NCI-H2171 (cell line): Measurements from ENCODE around the gene RYR2.
A peak's percentile ranks its signal among the peaks of the same experiment; 100 is the strongest.

ENCODE experiments used
- DNase-seq: peaks from one replicate; lab custom pipeline; 2025; lab: John Stamatoyannopoulos, UW

The RYR2 gene

DNA sequence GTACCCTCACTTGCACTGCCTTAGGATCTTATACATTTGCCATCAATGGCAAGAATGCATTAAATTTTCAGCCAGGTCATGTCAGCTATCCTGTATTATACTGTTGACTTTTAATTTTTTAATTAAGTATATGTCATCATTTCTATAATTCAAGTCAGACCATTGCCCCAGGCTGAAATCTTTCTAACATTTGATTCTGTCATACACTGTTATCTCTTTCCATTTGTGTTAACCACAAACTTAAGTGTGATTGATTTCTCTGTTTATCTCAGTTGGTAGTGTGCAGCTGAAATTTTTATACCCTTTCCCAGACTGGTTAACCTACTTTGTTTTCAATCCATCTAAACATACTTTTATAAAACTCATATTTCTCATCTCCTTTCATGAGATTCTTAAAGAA, 695.5 kb downstream of the RYR2 start:
- DNase-seq, result no peak

DNA sequence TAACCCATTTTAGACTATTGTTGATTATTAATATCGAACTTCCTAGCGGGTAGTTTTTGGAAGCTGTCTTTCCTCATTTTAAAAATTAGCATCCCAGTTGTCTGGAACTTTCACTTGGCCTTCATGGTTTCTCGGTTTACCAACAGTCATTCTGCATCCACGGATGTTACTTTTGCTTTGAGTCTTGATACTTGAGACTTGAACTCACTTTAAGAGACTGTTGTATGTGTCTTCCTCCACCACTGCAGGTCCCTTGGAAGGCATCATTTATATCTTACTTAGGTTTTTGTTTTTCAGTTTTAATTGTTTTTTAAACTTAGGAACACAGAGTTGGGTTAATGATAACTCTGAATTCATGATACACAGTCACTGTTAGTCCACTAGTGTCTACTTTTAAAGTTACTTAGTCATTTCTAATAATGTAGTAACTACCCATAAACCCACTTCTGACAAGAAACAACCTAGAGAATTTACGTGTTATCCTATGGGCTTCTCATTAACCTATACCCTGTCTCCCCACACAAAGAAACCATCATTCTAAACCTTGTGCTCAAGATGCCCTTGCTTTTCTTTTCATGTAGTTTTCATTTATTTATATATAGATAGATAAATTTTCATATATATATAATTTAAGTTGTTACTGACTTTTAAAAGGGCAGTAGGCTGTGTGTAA, 696.1 kb downstream of the RYR2 start:
- DNase-seq, result no peak

DNA sequence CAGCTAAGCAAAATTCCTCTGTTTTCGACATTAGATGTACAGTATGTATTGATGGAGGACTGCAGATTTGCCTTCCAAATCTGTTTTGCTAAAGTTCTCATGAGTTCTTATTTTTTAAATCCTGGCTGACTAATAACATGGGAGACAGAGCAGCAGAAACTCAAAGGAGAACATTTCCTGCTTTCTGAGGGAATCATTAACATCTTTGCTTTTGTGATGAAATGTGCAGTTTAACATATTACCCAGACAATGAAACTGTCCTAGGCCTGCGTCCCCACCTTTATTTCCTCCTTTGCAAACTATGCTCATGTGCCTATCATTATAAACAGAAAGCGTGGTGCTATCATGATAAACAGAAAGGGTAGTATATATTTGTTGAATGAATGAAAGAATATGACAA, 698.9 kb downstream of the RYR2 start:
- no peak for DNase-seq

DNA sequence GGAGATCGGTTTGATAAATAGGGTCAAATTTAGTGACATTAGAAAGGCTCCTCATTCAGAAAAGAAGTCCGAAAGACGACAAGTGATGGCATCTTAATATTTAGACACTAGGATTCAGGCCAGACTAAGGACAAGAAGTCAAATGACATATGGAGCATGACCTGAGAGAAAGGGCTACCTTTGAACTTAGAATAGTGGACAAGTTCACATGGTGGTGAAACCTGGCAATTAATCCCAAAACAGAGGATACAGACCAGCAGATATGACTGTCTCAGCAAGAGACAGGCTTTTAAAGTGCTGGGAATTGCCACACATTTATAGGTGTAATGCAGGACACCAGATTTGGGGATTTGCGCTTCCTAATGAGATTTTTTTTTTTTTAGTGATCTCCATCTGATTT, 703.6 kb downstream of the RYR2 start:
- DNase-seq, result no peak

DNA sequence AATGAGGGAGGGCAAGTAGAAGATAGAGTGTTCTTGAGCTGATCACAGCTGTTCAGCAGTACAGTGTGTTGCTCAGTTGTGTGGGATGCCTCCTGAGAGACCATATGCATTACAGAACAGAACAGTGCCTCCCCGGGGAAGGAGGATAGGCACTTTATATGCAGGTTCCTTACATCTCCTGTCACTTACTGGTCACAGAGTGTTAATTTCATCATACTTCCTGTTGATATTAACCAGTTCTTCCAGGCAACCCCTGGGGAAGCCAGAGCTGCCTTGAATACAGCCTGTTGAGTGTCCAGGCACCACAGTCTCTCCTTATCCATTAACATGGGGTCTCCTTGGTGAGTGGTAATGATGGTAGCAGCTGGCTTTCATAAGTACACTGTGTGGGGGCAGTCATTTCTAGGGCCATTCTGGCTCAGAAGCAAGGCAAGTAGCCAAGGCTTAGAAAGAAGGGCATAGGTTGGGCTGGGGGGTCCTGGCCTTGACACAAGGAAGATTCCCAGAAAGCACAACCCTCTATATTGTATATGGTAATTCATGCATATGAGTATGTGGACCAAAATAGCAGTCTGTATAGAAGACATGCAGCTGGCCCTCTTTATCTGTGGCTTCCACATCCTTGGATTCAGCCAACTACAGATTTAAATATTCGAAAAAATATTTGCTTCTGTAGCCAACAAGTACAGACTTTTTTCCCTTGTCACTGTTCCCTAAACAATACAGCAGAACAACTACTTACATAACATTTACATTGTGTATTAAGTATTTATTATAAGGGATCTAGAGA, 706.4 kb downstream of the RYR2 start:
- no peak for DNase-seq

DNA sequence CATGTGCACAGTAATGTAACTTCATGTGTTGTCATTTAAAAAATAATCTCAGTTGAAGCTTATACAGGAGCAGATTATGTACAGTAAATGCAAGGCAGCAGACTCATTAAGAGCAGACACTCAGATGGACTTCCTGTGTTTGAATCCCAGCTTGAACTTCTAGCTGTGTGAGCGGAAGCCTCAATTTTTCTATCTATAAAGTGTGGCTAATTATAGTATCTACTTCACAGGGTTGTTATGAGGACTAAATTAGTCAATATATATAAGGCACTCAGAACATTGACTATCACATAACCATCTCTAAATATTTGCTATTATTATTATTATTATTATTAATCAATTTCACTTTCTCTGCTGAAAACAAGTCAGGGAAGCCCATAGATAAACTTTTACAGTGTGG, 707.1 kb downstream of the RYR2 start:
- no peak for DNase-seq

DNA sequence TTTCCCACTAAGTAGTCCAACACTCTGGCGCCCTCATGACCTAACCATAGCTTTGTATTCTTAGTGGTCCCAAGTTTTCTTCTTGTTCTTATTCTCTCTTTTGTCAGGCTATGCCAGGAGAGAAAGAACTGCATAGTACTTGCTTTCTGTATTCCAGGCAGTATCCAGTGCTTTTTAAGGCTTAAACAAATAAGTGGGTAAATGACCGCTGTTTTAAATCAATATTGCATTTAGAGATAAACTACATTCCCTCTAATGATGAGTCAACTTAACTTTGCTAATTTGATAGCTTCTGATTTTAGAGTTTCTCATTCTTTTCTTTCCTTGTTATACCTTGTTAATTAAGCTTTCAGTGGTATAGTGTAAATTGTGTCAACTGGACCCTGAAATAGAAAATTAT, 709.1 kb downstream of the RYR2 start:
- DNase-seq, result no peak

DNA sequence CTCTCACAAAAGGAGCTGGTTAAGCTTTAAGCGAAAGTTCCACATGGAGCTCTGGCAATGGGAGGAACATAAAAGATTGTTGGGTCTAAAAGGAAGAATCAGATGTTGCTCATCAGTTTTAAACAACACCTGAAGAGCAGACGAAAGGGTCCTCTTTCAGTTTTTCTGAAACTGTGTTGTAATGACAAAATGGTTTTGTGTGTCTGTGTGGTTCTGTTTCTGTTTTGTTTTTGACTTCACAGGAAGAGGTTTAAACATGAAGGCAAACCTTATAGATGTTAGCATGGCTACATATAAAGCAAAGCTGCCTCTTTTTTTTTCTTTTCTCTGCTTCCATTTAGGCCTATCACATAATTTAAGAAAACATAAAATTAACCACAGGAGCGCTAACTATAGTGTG, 712.6 kb downstream of the RYR2 start:
- DNase-seq, result no peak

DNA sequence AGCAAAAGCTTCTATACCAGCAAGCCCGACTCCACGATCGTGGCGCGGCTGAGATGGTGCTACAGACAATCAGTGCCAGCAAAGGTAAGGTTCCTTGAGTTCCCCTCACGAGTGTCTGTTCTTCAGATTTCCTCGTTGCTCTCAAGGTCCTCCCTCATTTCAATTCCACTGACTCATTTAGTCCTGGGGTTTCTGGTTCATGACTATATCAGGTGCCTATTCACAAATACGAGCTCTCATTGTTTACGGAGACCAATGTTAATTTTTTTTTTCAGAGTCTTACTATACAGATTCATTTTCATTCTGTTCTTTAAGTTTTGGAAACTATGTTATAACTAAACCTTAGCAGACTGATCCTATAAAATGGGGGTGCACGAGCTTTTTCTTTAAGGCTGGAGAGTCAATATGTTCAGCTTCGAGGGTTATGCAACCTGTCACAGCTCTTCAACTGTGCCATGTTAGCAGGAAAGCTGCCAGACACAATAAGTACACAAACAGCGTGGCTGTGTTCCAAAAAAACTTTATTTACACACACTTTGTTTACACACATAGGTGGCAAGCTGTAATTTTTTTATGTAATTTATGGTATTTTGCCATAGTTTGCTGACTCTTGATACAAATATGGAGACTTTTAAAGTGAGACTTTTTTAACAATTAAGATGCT, 714.5 kb downstream of the RYR2 start:
- peak; percentile 29 for DNase-seq

DNA sequence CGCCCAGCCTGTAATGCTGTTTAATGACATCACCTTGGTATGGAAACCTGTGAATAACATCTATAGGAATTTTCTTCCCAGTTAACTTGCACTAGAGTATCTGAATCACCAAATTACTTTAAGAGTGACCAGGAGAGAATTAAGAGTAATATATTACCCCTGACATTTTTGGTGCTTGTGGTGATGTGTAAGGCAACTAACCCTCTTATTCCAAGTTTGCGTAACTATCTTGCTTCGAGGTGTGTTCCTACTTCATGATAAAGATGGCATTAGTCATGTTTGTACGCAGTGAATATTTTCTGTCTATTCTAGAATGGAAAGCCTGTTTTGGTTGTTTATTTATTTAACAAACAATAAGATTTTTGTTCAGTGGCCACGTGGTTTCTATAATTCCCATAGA, 717.4 kb downstream of the RYR2 start:
- no peak for DNase-seq

DNA sequence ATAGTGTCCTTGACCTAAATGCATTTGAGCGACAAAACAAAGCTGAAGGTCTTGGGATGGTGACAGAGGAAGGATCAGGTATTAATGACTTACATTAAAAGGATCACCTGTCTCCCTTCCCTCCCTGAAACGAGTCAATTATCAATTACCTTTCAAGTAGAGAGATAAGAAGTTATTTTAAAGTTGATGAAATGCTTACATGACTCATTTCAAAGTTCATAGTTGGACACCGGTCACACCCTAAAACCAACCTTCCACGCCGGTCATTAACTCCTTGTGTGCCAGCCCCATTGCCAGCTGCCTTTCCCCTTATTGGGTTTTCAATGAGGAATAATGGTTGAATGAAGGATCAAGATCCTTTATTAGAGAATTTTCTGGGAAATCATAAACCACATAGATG, 719.0 kb downstream of the RYR2 start:
- DNase-seq, result no peak

DNA sequence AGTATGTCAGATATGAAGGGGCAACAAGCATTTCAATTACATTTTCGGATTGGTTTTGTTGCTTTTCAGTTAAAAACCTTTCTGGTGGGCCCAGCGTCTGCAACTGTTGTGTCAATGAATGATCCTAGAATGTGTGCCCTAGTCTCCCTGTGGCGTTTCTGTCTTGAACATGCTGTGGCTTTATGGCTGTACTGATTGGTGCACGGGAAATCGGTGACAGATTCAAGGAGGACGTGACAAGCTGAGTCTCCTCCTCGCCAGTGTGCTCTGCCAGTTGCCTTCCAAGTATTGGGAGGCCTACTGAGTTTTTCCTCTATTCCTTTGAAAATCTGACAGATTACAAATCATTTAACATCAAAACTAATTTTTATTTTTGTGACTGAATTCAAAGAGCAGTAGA, 721.2 kb downstream of the RYR2 start:
- no peak for DNase-seq

DNA sequence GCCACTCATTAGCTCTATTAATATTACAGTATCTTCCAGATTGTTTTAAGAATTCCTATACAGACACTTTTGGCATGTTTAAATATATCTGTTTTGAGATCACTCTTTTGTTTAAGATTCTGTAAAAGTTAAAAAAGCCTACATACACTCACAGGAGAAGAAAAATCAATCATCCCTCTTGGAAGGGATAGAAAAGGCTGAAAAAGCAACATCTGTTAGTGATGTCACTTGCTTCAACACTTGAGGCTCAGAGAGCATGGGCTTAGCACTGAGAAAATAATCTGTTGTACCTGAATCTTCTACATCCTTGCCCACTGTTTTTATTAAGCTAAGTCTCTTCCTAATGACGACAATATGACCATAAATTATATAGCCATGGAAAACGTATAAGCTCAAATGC, 721.8 kb downstream of the RYR2 start:
- DNase-seq, result no peak

DNA sequence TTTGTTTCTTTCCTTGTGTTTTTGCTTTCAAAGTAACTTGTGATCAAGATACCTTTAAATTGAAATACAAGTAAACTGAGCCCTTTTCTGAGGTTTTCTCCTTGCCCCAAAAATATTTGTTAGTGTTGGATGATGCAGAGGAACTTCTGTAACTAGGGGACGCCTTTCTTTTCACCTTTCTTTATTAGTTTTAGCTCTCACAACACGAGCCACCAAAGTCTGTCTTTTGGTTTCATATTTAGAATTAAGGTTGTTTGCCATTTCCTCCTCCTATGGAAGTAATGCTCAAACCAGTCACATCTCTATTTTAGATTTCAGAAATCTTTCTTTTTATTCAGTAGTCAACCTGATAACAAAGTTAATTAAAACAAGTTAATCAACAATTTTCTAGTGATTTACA, 727.9 kb downstream of the RYR2 start:
- DNase-seq, result no peak

DNA sequence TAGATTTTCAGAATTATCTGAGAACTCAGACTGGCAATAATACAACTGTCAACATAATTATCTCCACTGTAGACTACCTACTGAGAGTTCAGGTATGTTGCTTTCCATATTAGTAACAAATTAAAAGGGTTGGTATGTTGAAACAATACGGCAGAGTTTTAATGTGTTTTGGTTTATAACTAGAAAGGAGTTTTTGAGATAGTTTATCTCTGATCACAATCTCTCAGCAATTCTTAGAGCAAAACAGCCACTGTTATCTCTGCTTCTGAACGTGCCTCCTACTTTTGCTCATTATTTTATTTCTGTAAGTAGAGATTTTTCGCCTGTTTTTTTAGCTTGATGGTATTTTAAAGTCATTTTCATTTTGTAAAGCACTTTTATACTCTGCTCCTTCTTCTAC, 730.0 kb downstream of the RYR2 start:
- DNase-seq, result no peak

DNA sequence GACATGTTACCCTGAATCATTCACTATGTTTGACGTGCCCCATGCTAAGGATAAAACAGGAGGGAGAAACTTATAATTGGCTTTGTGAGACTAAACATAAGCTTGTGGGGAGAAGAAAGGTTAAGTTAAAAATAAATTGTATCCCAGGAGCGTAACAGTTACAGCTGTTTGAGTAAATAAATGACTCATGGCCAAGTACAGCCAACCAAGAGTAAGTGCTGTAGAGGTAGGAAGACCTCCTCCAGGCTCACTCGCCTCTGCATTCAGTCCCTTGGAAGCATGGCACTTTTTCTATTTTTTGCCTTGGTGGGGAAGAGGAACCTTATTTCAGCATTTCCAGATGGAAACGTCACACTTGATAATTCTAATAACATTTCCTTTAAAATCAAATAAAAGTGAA, 732.3 kb downstream of the RYR2 start:
- DNase-seq, result no peak

DNA sequence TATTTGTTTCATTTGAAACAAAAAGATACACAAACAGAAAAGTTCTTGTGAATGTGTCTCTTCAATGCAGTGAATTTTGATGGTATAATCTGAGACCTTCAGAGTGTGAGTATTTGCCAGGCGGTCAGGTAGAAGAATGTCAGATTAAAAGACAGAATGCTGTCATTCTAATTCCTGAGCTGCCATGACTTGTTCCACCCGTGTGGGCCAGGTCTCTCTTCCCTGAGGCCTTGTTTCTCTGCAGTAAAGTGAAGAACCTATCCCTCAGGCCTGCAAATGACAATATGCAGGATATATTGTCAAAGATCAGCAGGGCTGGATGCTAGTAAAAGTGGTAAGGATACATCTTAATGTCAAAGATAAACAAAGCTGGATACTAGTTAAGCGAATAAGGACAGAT, 737.4 kb downstream of the RYR2 start:
- DNase-seq, result no peak

DNA sequence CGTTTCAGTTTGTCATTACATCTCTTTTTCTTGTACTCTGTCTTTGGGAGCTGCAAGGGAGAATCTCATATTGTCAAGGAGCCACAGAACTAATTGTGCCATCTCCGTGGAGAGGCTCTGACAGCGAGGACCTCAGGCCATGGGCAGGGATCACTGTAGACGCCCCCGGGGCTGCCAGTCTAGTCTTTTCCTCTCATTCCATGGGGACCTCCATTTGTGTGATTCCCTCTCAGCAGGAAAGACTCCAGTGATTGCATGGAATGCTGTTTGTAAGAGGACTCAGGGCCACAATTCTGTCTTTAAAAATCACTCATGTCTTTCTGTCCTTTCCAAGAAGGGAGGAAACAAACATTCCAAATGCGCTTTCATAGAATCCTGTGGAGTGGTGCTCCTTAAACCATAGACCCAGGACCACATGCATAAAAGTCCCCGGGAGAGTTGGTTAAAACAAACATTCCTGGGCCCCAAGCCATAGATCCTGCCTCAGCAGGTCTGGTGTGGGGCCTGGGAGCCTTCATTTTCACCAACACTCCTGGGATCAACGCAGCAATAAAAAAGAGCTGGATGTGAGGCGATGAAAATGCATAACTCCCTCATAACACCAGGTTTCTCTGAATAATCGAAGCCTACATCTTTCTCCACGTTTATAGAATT, 744.2 kb downstream of the RYR2 start:
- DNase-seq, result no peak

DNA sequence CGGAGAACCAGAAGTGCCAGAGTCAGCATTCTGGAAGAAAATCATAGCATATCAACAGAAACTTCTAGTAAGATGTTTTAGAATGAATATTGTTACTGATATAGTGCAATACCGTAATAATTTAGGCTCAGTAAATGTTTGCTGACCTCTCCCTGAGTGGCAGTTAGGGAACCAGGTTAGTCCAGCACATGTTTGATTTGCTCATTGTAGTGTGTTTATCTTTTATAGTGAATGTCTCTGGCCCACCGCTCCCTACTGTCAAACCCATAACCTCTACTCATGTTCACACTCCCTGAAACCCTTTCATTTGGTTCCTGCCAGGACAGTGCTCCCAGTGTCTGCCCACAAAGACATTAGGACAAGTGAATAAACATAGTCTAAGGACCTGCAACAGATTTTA, 746.1 kb downstream of the RYR2 start:
- DNase-seq, result no peak

DNA sequence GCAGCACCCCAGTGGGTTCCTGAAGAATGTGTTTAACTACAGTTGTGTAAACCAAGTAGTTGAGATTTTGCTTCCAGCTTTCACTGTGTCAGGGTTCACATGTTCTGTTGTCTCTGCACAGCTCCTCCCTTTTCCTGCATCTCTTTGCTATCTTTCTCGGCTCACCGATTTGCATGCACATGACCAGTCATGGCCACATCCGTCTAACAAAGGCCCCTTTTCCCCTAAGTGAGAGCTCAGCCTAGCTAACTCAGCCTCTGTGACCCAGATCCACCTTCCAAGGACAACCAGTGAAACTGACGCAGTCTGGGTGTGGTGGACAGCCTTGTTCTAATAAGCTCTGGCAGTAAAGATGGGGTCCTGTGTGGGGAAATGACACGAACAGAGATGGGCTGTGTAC, 747.6 kb downstream of the RYR2 start:
- no peak for DNase-seq

DNA sequence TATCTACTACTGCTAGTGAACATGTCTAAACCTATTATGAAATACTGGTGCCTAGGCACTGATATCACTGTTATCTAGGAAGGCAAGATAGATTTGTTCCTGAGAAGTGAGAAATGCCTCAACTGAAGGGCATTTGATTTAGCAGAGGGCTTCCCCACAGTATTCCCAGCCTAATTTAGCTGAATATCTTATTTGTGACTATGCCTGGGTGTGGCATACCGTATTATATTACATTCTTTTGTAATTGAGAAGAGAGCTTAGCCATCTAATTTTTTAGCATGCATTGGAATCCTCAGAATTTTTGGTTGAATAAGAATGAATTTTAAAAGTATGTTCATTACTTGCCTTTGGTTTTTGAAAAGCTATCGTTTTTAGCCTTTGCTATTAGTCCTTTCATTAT, 749.6 kb downstream of the RYR2 start:
- no peak for DNase-seq

DNA sequence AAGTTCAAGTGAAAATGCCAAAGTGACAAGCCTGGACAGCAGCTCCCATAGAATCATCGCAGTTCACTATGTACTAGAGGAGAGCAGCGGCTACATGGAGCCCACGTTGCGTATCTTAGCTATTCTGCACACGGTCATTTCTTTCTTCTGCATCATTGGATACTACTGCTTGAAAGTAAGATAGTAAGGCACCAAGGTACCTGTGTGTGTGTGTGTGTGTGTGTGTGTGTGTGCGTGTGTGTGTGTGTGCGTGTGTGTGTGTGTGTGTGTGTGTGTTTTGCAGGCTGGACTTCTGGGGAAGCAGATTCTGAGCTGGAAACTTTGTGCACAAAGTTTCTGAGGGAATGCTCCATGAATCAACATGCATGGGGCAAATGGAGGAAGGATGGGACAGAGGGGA, 750.2 kb downstream of the RYR2 start:
- no peak for DNase-seq

DNA sequence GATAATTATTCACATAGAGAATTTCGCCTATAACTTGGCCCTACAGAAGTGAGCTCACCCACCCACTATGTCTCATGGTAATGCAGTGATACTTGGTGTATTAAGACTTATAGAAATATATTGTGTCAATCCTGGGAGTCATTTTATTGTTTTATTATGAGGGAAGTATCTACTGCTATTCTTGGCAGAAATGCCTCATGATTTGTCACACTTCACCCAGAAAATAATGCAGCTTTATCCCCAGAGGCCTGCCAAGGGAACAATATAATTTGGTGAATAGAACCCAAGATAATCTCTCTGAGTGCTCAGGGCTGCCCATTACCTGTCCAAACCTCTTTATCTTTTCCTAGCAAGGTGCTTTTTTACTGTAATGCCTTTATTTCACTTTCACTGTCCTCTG, 750.7 kb downstream of the RYR2 start:
- DNase-seq, result no peak
